ENCODE measurements around the gene ANAPC15. TPM values are rescaled to one million over a fixed set of nuclear protein-coding genes. Genes with fewer than 3 reads are reported as not detected.

The ANAPC15 gene
- total RNA-seq, 1 experiment from 2014 or later, result 65.6 TPM

- H2AFZ ChIP-seq (ENCODE audit: low read depth, low read length, poor library complexity, severe bottlenecking), result no peak overlapping the region
- no peak overlapping the region for H3K4me2 ChIP-seq (ENCODE audit: low read length)
- no peak overlapping the region for H3K9ac ChIP-seq (ENCODE audit: low read length)
- peaks cover 0 to 5% of the 10 kb centered on the region in 2 experiments; a peak in 1 of 4 replicates for H3K4me1 ChIP-seq (ENCODE audit: control insufficient read depth in 1 of 2, insufficient read depth in 2 of 2, low read length in 2 of 2)
- no peak overlapping the region for H3K4me3 ChIP-seq (replicated peaks in 1 of 2; ENCODE audit: low read depth in 1 of 2, low read length in 2 of 2)
- ChIA-PET RAD21 (ENCODE audit: low non-redundant PET in 1 of 2, low total read pairs in 2 of 2, uncharacterized antibody in 2 of 2, unreplicated experiment in 2 of 2) (no interaction called here), CTCF (no interaction called here), POLR2A (no interaction called here)
- H3K27me3 ChIP-seq (ENCODE audit: insufficient read depth, low read length), result no peaks in the 10 kb centered on the region
- TF ChIP-seq JUND (IDR thresholded peaks at IDR 0.05) (no peak), EZH2 (IDR thresholded peaks at IDR 0.05) (no peak), CEBPB (IDR thresholded peaks at IDR 0.05; ENCODE audit: low read depth) (no peak), ELF1 (IDR thresholded peaks at IDR 0.05; ENCODE audit: borderline replicate concordance, low read depth) (no peak), EGR1 (IDR thresholded peaks at IDR 0.05; ENCODE audit: low read depth) (no peak), ZBTB33 (IDR thresholded peaks at IDR 0.05; ENCODE audit: extremely low read depth, insufficient replicate concordance, low read length) (no peak), CBX3 (IDR thresholded peaks at IDR 0.05; ENCODE audit: low read depth) (no peak), TCF7L2 (IDR thresholded peaks at IDR 0.05; ENCODE audit: borderline replicate concordance, extremely low read depth, insufficient read depth, insufficient read length) (no peak), SRF (IDR thresholded peaks at IDR 0.05; ENCODE audit: low read depth) (no peak), POLR2A (IDR thresholded peaks at IDR 0.05; ENCODE audit: borderline replicate concordance, extremely low read depth, insufficient read depth, insufficient read length) (no peak), ATF3 (IDR thresholded peaks at IDR 0.05) (no peak), SIN3A (IDR thresholded peaks at IDR 0.05; ENCODE audit: low read depth) (no peak), ZFX (IDR thresholded peaks at IDR 0.05) (no peak), YY1 (IDR thresholded peaks at IDR 0.05; ENCODE audit: extremely low read depth, insufficient replicate concordance, low read depth, low read length) (no peak)
- DNase-seq (ENCODE audit: low read depth, low spot score) (no peak), ATAC-seq (no peak)
- no peaks in the 10 kb centered on the region for H3K36me3 ChIP-seq (ENCODE audit: control insufficient read depth in 1 of 2, insufficient read depth in 2 of 2, low read length in 2 of 2)
- no peaks in the 10 kb centered on the region for H4K20me1 ChIP-seq (ENCODE audit: insufficient read depth)
- BruUV-seq (replicated peaks), result no TSS peak
- no peaks in the 10 kb centered on the region for H3K9me2 ChIP-seq (ENCODE audit: insufficient read depth)
- no peaks in the 10 kb centered on the region for H3K79me2 ChIP-seq (ENCODE audit: insufficient read depth, low read length)
- intact Hi-C loops (cut with micrococcal nuclease), result no loop called here
- H3K27ac ChIP-seq (ENCODE audit: low read depth, low read length), result no peak overlapping the region
- no peaks in the 10 kb centered on the region for H3K9me3 ChIP-seq (ENCODE audit: control insufficient read depth in 1 of 2, insufficient read depth in 1 of 2, low read depth in 1 of 2, low read length in 2 of 2)
Observed at GRCh38 chr11:72088076-72088808, 24.3 kb downstream of the ANAPC15 start.

Measured in HCT116 (cell line).